ENCODE measurements around the gene LYAR. TPM values are rescaled to one million over a fixed set of nuclear protein-coding genes. Genes with fewer than 3 reads are reported as not detected.

LYAR gene
- total RNA-seq = 38.6 and 39.6 TPM in 2 replicates

GRCh38 chr4:4289941-4290850 is at the start of gene LYAR, which contains the start of gene ZBTB49:
TSS of gene LYAR (minus strand) at chr4:4290154. CDS start at chr4:4283742, 6,412 bp downstream.
TSS of gene ZBTB49 (plus strand) at chr4:4290251. CDS start at chr4:4299946, 9,695 bp downstream.

GRCh38 chr4:4248029-4248884 is 41.7 kb downstream of the LYAR start, which contains the start of gene TMEM128:
TSS of gene TMEM128 (minus strand) at chr4:4248223. CDS start at chr4:4248202, 21 bp downstream.

GRCh38 chr4:4226606-4227438 is 63.1 kb downstream of the LYAR start, which contains the start of gene OTOP1:
TSS of gene OTOP1 (minus strand) at chr4:4226929. CDS start at chr4:4226864, 65 bp downstream.

Other genes with a start within 250 kb of the LYAR start
- not detected in 2 replicates for gene OTOP1, start 63.2 kb downstream of the LYAR start, total RNA-seq
- 12.4 and 15.1 TPM in 2 replicates for gene TMEM128, start 41.9 kb downstream of the LYAR start, total RNA-seq
- gene ZBTB49, start 97 bp upstream of the LYAR start, total RNA-seq = 5.4 and 12.4 TPM in 2 replicates
- gene NSG1, start 96.9 kb upstream of the LYAR start, total RNA-seq = 1.1 and 30.6 TPM in 2 replicates

Data from thoracic aorta endothelial cell (primary cell).